SH-SY5Y (cell line): ENCODE results near the gene BTBD6.

ENCODE experiments used
- GATA2 ChIP-seq: IDR thresholded peaks from 2 replicates; pipeline ENCODE4 v1.6.1; 2011; ENCODE audit warnings: mild to moderate bottlenecking, low read depth, low read length
- GATA3 ChIP-seq: IDR thresholded peaks from 2 replicates; pipeline ENCODE4 v1.6.1; 2011; ENCODE audit warnings: low read depth, mild to moderate bottlenecking, low read length, moderate library complexity

DNA sequence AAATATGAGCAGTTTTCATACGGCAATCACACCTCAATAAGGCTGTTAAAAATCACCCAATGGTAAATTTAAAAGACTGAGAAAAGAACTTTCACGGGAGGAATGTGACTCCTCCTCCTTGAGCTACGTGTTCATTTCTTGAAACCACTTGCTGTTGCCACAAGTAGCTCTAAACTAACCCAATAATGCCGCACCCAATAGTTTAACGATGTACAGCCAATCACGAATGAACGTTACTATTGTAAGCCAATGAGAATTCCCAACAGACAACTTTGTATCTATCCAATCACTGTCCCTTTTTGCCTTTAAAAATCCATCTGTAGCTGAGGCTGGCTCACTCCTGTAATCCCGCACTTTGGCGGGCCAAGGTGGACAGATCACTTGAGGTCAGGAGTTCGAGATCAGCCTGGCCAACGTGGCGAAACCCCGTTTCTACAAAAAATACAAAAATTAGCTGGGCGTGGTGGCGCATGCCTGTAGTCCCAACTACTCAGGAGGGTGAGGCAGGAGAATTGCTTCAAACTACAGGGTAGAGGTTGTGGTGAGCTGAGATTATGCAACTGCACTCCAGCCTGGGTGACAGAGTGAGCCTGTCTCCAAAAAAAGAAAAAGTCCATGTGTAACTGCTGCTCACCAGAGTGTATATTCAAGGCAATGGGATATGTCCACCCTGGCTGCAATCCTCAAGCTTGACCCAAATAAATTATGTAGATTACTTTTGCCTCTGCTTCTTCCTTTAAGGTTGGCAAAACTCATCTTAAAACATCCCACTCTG is 24.4 kb upstream of the BTBD6 start:
- TF ChIP-seq GATA2 = no peak
- TF ChIP-seq GATA3 = no peak
